HEK293T (cell line): ENCODE results near the gene MAST4.

Experiments used
- ARNT ChIP-seq: fragments of 450-650 bp; IDR thresholded peaks from 2 replicates; pipeline ENCODE4 v1.6.1; 2017; ENCODE audit warnings: mild to moderate bottlenecking
- BHLHE40 ChIP-seq: fragments of 450-650 bp; IDR thresholded peaks from 2 replicates; pipeline ENCODE4 v1.6.1; 2016; ENCODE audit warnings: mild to moderate bottlenecking, moderate library complexity, borderline replicate concordance
- ELF4 ChIP-seq: fragments of 450-650 bp; IDR thresholded peaks from 2 replicates; pipeline ENCODE4 v1.6.1; 2017; ENCODE audit warnings: antibody characterized with exemption
- FOXM1 ChIP-seq: fragments of 450-650 bp; IDR thresholded peaks from 2 replicates; pipeline ENCODE4 v1.6.1; 2017; ENCODE audit warnings: mild to moderate bottlenecking, borderline replicate concordance
- HDGF ChIP-seq: fragments of 450-650 bp; IDR thresholded peaks from 2 replicates; pipeline ENCODE4 v1.6.1; 2017; ENCODE audit warnings: antibody characterized with exemption, borderline replicate concordance
- L3MBTL2 ChIP-seq: fragments of 450-650 bp; conservative IDR thresholded peaks from 2 replicates; pipeline ENCODE4 v1.6.1; 2016; ENCODE audit warnings: mild to moderate bottlenecking
- LEF1 ChIP-seq: fragments of 450-650 bp; IDR thresholded peaks from 2 replicates; pipeline ENCODE4 v1.6.1; 2017; ENCODE audit warnings: mild to moderate bottlenecking, borderline replicate concordance
- NFRKB ChIP-seq: fragments of 450-650 bp; IDR thresholded peaks from 2 replicates; pipeline ENCODE4 v1.6.1; 2016; ENCODE audit warnings: mild to moderate bottlenecking, moderate library complexity
- SP1 ChIP-seq: fragments of 450-650 bp; IDR thresholded peaks from 2 replicates; pipeline ENCODE4 v1.6.1; 2017
- SUZ12 ChIP-seq: fragments of 450-650 bp; IDR thresholded peaks from 2 replicates; pipeline ENCODE4 v1.6.1; 2016; ENCODE audit warnings: mild to moderate bottlenecking
- TARDBP ChIP-seq: fragments of 450-650 bp; IDR thresholded peaks from 2 replicates; pipeline ENCODE4 v1.6.1; 2016
- ZNF384 ChIP-seq: fragments of 450-650 bp; IDR thresholded peaks from 2 replicates; pipeline ENCODE4 v1.6.1; 2016
- TF ChIP-seq, protein P1 (sequence below): fragments of 450-650 bp; IDR thresholded peaks from 2 replicates; pipeline ENCODE4 v1.6.1; 2016

GRCh38 chr5:66680804-66681203 lies 84.6 kb downstream of the MAST4 start:
- no peak for TF ChIP-seq SP1
- TF ChIP-seq SUZ12 = no peak
- no peak for TF ChIP-seq ELF4
- no peak for TF ChIP-seq BHLHE40
- TF ChIP-seq L3MBTL2 = no peak
- no peak for TF ChIP-seq HDGF
- no peak for TF ChIP-seq ARNT
- no peak for TF ChIP-seq FOXM1
- no peak for TF ChIP-seq ZNF384
- TF ChIP-seq NFRKB = no peak
- TF ChIP-seq TARDBP = no peak
- TF ChIP-seq, protein P1, sequence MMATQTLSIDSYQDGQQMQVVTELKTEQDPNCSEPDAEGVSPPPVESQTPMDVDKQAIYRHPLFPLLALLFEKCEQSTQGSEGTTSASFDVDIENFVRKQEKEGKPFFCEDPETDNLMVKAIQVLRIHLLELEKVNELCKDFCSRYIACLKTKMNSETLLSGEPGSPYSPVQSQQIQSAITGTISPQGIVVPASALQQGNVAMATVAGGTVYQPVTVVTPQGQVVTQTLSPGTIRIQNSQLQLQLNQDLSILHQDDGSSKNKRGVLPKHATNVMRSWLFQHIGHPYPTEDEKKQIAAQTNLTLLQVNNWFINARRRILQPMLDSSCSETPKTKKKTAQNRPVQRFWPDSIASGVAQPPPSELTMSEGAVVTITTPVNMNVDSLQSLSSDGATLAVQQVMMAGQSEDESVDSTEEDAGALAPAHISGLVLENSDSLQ = no peak
- no peak for TF ChIP-seq LEF1
